Activated naive CD4-positive, alpha-beta T cell treated with anti-CD3 and anti-CD28 coated beads, Interleukin-2, amount 50 U/mL, for 24 hours (primary cell): ENCODE data around the gene PLXNA2.

Source experiments
- H3K27ac Mint-ChIP-seq: one replicate; pipeline ENCODE4 v1.8.0; 2021; ENCODE audit warnings: mild to moderate bottlenecking, mixed read lengths
- H3K27me3 Mint-ChIP-seq: one replicate; pipeline ENCODE4 v1.8.0; 2021; ENCODE audit warnings: mixed read lengths
- H3K36me3 Mint-ChIP-seq: one replicate; pipeline ENCODE4 v1.8.0; 2021; ENCODE audit warnings: mixed read lengths
- H3K4me1 Mint-ChIP-seq: one replicate; pipeline ENCODE4 v1.8.0; 2021; ENCODE audit warnings: mixed read lengths
- H3K4me3 Mint-ChIP-seq: one replicate; pipeline ENCODE4 v1.8.0; 2021; ENCODE audit warnings: mild to moderate bottlenecking, mixed read lengths
- H3K9me3 Mint-ChIP-seq: one replicate; pipeline ENCODE4 v1.8.0; 2021; ENCODE audit warnings: mixed read lengths

PLXNA2 gene

DNA sequence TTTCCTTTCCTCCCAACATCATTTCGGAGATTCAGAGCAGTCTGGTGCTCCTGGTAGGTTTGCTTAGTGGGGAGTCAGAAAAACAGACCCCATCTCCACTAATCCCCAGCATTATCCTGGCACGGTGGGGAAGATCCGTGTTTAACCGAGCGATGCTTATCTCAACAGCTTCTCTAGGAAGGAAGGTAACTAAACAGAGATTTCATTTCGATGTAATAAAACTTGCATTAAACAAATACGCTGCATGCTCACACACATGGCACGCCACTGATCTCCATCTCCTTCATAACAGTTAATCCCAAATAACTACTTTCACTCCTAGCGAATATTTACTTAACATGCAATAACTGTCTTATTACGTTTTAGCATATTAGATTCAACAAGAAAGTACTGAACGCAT is 188.6 kb downstream of the PLXNA2 start:
- Mint-ChIP-seq H3K27ac (no peak overlapping the region), H3K4me3 (no peak overlapping the region), H3K36me3 (no peaks in the 10 kb centered on the region), H3K9me3 (no peaks in the 10 kb centered on the region), H3K27me3 (peaks cover 4% of the 10 kb centered on the region), H3K4me1 (no peaks in the 10 kb centered on the region)

DNA sequence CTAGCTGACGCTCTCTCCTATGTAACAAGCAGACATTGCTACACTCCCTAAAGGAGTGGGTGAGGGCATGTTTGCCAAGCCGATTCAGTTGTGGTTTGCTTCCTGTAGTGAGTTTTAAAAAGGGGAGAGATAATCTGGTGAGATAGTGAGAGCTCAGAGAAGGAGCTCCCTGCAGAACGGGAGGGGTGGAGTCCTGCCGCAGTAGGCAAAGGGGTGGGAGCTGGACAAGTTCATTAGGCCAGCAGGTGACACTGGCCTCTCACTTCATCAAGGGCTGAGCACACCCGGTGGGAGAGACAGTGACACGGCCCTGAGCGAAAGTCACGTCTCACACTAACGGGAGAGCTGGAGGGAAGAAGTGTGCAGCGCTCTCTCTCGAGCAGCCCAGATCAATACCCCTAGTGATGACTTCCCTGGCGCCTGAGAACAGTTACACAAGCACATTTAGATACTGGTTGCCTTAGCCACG is 189.2 kb downstream of the PLXNA2 start:
- Mint-ChIP-seq H3K36me3 (no peaks in the 10 kb centered on the region), H3K27ac (no peak overlapping the region), H3K27me3 (peaks cover 4% of the 10 kb centered on the region), H3K9me3 (no peaks in the 10 kb centered on the region), H3K4me1 (no peaks in the 10 kb centered on the region), H3K4me3 (no peak overlapping the region)

DNA sequence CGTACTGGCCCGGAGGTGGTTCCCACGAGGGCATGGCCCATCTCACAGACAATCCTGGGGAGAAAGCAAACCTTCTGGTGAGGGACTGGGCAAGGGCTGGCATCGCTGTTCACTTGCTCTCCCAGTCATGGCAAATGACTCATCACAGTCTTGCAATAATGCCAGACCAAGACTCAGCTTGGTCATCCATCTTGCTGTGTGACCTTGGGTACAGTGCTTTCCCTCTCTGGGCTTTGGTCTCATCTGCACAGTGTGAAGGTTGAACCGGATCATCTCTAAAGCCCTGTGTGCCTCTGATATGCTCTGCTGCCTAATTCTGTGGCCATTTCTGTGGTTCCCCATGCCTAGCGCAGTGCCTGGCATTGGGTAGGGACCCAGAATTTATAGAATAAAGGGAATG is 189.7 kb downstream of the PLXNA2 start:
- Mint-ChIP-seq H3K9me3 (no peaks in the 10 kb centered on the region), H3K4me3 (no peak overlapping the region), H3K4me1 (no peaks in the 10 kb centered on the region), H3K27ac (no peak overlapping the region), H3K27me3 (peaks cover 4% of the 10 kb centered on the region), H3K36me3 (no peaks in the 10 kb centered on the region)

DNA sequence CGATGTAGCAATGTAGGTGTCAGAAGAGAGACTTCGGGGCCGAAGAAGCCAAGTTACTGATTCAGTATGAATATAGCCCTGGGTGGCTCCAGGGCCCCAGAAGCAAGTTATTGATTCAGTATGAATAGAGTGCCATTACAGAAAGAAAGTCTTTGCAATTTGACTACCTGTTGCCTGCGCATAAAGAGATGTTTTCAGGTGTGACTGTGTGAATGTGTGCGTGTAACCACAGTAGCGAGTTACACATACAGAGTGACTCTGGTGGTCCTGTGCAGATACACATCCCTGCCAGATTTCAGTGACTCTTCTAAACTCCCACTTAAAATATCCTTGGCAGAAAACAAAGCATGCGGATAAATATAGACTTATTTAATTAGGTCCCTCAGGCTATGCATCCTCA is 190.5 kb downstream of the PLXNA2 start:
- H3K27ac Mint-ChIP-seq, result no peak overlapping the region
- H3K4me3 Mint-ChIP-seq, result no peak overlapping the region
- no peaks in the 10 kb centered on the region for H3K36me3 Mint-ChIP-seq
- H3K4me1 Mint-ChIP-seq, result no peaks in the 10 kb centered on the region
- no peaks in the 10 kb centered on the region for H3K27me3 Mint-ChIP-seq
- no peaks in the 10 kb centered on the region for H3K9me3 Mint-ChIP-seq

DNA sequence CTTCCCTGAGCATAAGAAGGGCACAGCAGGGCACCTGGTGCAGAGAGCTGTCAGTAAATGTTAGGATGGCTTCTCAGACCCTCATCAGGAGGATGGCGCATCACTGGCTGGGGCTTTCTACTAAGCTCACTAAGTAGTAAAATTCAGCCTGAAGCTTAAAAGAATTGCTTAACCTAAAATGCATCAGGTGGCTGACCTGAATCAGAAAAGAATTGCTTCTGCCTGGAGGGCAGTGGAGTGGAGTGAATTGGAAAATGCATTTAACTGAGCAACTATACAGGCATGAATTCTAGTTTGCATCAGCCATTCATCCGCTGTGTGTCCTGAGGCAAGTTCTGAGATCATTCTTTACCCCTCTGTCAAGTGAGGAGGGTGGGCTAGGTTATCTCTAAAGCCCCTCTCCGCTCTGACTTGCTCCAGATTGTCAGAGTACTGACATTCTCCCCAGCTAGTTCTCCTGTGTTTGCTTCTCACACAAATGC is 191.2 kb downstream of the PLXNA2 start:
- H3K27me3 Mint-ChIP-seq, result no peaks in the 10 kb centered on the region
- H3K4me1 Mint-ChIP-seq, result no peaks in the 10 kb centered on the region
- no peaks in the 10 kb centered on the region for H3K9me3 Mint-ChIP-seq
- H3K4me3 Mint-ChIP-seq, result no peak overlapping the region
- H3K27ac Mint-ChIP-seq, result no peak overlapping the region
- no peaks in the 10 kb centered on the region for H3K36me3 Mint-ChIP-seq

DNA sequence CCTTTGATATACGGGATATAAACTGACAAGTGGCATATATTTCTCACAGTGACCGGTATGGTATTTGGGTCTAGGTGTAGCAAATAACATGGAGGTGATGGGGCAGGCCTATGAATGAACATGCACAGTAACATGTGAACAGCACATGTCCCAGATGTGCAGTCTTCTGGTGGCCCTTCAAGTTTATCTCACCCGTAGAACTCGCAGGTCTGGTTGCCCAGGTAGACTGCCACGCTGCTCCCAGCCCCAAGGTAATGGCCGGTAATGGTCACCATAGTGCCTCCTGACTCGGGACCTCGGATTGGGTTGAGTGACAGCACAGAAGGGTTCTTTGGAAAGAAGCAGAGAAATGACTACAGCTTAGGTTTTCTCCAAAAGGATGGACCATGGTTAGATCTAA is 192.0 kb downstream of the PLXNA2 start:
- no peak overlapping the region for H3K4me3 Mint-ChIP-seq
- no peaks in the 10 kb centered on the region for H3K9me3 Mint-ChIP-seq
- no peaks in the 10 kb centered on the region for H3K4me1 Mint-ChIP-seq
- no peaks in the 10 kb centered on the region for H3K36me3 Mint-ChIP-seq
- H3K27ac Mint-ChIP-seq, result no peak overlapping the region
- no peaks in the 10 kb centered on the region for H3K27me3 Mint-ChIP-seq

DNA sequence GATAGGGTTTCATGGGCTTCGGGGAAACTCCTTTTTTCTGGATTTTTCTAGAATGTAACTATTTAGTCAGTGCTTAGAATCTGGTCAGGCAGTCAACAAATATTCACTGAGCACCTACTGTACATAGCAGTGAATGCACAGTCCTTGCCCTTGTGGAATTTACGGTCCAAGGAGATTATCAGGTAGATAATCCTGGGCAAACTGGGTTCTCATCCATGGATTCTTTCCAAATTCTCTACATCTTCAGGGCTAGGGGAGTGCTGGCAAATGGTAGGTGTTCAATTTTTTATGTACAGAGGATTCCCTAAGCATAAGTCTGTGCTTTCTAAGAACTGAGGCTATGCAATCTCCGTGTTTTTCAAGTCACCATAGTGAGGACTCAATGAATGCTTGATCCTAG is 192.5 kb downstream of the PLXNA2 start:
- no peaks in the 10 kb centered on the region for H3K36me3 Mint-ChIP-seq
- H3K27me3 Mint-ChIP-seq, result no peaks in the 10 kb centered on the region
- H3K4me3 Mint-ChIP-seq, result no peak overlapping the region
- H3K27ac Mint-ChIP-seq, result no peak overlapping the region
- no peaks in the 10 kb centered on the region for H3K9me3 Mint-ChIP-seq
- no peaks in the 10 kb centered on the region for H3K4me1 Mint-ChIP-seq

DNA sequence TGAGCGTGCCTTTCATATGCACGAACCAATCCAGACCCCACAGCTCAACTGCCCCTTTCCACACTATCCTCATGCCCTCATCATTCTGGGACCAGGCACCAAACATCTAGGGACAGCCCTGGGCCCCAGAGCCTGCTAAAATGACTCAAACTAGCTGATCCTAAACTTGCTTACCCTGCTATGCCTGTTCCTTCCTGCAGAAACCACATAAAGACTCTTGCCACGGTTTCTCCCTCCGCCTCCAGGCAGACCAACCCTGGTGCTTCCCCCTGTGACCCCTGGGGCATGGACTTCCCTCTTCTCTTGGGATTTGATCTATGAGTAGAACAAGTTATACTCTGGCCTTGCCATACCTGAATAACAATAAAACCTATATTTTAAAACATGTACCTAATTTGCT is 195.3 kb downstream of the PLXNA2 start:
- Mint-ChIP-seq H3K27me3 (no peaks in the 10 kb centered on the region), H3K4me3 (no peak overlapping the region), H3K27ac (no peak overlapping the region), H3K36me3 (no peaks in the 10 kb centered on the region), H3K9me3 (no peaks in the 10 kb centered on the region), H3K4me1 (no peaks in the 10 kb centered on the region)

DNA sequence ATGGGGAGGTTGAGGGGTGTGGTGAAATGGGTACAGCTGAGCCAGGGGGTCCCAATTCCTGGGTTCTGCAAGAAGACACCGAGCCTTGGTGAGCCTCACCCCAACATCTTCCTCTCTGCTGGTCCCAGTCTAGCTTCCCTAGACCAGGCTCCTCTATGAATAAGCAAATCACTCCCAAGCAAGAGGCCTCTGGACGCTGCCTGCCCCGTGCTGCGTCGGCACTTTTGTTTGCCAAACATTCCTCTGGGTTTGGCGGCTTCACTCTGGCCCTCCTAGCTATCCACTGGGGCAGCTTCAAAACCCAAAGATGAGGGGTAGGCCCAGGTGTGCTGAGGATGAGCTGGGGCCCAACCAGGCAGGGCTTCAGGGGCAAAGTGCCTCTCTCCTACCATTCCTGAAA is 196.2 kb downstream of the PLXNA2 start:
- peaks cover 1% of the 10 kb centered on the region for H3K27me3 Mint-ChIP-seq
- H3K36me3 Mint-ChIP-seq, result no peaks in the 10 kb centered on the region
- no peaks in the 10 kb centered on the region for H3K4me1 Mint-ChIP-seq
- H3K9me3 Mint-ChIP-seq, result no peaks in the 10 kb centered on the region
- no peak overlapping the region for H3K4me3 Mint-ChIP-seq
- no peak overlapping the region for H3K27ac Mint-ChIP-seq

DNA sequence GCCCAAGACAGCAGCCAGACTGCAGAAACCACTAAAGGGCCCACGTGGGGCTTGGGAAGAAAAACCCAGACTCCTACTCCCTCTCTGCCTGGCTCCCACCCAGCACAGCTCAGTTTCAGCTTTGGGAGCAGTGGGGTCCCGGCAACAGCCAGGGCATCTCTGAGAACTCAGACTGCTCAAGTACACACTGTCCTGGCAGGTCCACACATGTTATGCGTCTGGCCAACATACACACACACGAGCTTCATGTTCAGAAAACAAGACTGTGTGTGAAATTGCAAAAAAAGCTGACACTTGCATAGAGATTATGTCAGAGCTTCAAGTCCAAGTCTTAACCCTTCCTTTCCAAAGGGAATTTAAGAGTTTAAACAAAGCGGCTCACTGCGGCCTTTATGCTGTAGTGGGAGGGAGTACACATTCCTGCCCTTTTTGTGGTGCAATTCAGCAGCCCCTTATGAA is 196.7 kb downstream of the PLXNA2 start:
- Mint-ChIP-seq H3K9me3 (no peaks in the 10 kb centered on the region), H3K27me3 (peaks cover 2% of the 10 kb centered on the region), H3K27ac (no peak overlapping the region), H3K36me3 (no peaks in the 10 kb centered on the region), H3K4me1 (no peaks in the 10 kb centered on the region), H3K4me3 (no peak overlapping the region)

DNA sequence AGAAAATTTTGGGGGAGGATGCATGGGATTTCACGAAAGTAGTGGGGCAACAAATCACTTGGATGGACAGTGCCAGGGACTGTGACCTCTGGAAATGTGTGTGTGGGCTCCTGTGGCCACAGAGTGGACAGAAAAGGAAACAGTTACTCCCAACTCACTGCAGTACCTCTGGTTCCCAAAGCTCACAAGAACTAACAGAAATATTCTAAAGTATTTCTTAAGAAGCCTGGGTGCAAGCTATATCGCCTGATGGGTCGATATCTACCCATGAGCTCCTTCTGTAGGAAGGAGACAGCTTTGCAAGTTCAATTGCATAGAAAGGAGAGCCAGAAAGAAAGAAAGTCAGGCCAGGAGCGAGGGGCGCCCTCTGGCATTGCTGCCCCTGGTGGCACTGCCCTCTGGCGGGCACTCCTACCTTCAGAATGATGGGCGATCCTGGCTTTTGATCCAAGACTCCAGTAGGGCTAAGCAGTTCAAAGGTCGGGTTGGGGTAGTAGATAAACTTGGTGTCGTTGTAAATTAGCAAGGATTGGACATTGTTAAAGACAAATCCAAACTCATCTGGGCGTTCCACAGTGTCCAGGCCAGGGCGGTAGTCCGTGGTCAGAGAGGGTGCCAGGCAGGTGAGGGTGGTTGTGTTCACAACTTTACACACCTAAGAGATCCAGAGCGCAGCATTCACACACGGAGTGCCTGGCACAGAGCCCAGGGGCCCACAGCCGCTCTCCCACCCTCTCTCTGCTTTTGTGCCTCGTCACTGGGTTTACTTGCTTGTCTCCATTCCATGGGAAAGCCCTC is 198.5 kb downstream of the PLXNA2 start:
- H3K9me3 Mint-ChIP-seq, result no peaks in the 10 kb centered on the region
- H3K27ac Mint-ChIP-seq, result no peak overlapping the region
- no peaks in the 10 kb centered on the region for H3K36me3 Mint-ChIP-seq
- H3K4me1 Mint-ChIP-seq, result no peaks in the 10 kb centered on the region
- no peak overlapping the region for H3K4me3 Mint-ChIP-seq
- peaks cover 2% of the 10 kb centered on the region for H3K27me3 Mint-ChIP-seq

DNA sequence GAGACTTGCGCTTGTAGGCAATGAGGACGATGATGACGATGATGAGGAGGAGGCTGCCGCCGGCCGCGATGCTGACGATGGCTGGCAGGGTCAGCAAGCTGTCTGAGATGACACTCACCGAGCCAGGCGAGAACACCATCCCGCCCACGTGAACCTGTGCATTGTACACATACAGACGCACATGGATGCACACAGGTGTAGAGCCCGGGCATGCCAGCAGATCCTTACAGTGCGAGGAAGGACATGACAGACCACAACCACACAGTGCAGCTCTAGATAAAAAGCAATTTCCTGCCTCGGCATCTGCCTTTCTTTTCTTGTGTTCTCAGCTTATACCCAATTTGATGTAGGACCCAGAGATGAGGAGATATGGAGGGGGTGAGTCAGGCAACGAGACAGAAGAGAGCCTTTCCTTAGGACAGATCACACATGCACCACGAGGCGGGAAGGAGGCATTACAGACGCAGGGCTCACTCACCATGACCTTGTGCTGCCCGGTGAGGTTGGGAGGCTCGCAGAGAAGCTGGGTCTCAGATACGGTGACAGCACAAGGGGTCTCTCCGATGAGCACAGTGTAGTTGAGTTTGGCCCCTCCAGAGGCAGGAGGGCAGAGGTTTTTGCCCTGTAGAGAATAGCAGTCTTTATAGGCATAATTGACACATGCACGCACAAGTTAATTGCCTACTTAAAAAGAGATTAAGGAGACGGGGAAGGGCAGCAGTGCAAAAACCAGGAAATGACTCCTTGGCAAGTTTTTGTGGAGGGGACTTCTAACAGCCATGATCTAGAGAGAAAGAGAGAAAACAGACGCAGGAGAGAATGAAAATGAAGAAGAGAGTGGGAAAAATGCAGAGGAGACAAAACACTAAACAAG is 199.4 kb downstream of the PLXNA2 start:
- Mint-ChIP-seq H3K36me3 (no peaks in the 10 kb centered on the region), H3K27ac (no peak overlapping the region), H3K27me3 (peaks cover 2% of the 10 kb centered on the region), H3K4me3 (no peak overlapping the region), H3K9me3 (no peaks in the 10 kb centered on the region), H3K4me1 (no peaks in the 10 kb centered on the region)

DNA sequence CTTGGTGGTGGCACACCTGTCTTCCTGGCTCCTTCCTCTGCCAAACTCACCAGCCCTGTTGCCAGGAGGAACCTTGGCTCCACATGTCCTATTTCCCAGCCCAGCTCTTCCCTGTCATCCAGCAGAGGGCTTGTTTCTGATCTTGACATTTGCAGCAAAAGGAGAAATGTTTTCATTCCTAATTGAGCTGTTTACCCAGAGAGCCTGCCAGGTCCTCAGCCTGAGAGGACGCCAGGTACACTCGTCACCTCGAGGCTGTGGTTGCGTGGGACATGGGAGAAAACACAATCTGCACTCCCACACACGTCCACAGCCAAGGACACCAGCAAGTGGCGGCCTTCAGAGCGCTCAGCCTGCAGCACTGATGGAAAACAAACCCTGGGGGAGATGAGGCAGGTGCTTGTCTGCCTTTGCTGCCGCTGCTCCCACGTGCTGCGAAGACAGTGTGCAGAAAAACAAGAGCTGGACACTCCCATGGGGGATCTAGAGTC is 200.4 kb downstream of the PLXNA2 start:
- H3K27ac Mint-ChIP-seq, result no peak overlapping the region
- no peaks in the 10 kb centered on the region for H3K4me1 Mint-ChIP-seq
- no peaks in the 10 kb centered on the region for H3K36me3 Mint-ChIP-seq
- no peak overlapping the region for H3K4me3 Mint-ChIP-seq
- no peaks in the 10 kb centered on the region for H3K9me3 Mint-ChIP-seq
- H3K27me3 Mint-ChIP-seq, result peaks cover 2% of the 10 kb centered on the region

DNA sequence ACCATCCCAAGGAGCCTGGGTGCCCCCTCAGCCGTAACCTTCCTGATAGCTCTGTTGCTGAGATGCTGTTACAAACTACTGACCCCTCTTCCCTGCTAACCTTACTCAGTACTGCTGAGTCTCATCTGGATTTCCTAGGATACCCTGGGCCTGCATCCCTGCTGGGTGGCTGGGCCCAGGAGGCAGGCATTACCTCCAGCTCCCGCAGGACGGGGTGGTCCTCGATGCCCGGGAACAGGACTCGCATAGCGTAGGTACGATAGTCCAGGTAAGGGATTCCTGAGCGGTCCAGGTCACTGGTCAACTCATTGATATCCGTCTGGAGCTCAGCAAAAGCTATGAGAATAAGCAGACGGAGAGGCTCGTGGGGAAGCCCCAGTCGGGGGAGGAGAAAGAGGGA is 201.3 kb downstream of the PLXNA2 start:
- no peaks in the 10 kb centered on the region for H3K36me3 Mint-ChIP-seq
- no peaks in the 10 kb centered on the region for H3K4me1 Mint-ChIP-seq
- H3K9me3 Mint-ChIP-seq, result no peaks in the 10 kb centered on the region
- H3K27ac Mint-ChIP-seq, result no peak overlapping the region
- H3K27me3 Mint-ChIP-seq, result peaks cover 2% of the 10 kb centered on the region
- no peak overlapping the region for H3K4me3 Mint-ChIP-seq

DNA sequence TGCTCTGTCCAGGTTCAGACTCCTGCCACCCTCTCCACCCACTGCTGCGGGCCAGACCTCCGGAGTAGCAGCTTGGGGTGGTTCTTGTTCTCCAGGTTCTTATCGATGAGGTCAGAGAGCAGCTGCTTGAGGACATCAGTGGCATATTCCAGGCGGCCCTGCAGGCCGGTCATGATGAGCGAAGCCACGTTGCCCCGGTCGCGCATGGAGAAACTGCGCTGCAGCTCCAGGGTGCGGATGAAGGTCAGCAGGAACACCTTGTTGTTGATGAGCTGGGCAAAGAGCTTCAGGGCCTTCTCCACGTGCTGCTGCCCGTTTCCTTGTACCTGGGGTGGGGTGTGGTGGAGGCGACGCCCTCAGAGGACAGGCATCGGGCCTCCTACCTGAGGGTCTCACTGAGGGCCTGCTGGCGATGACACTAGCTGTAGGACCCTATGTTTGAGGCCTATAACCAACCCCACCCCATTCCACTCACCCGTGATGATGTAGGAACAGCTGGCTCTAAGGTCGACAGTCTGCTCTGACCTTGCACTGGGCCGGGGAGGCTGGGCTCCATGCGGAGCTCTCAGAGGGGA is 202.1 kb downstream of the PLXNA2 start:
- Mint-ChIP-seq H3K4me1 (no peaks in the 10 kb centered on the region), H3K9me3 (no peaks in the 10 kb centered on the region), H3K4me3 (no peak overlapping the region), H3K27me3 (peaks cover 2% of the 10 kb centered on the region), H3K27ac (no peak overlapping the region), H3K36me3 (no peaks in the 10 kb centered on the region)

DNA sequence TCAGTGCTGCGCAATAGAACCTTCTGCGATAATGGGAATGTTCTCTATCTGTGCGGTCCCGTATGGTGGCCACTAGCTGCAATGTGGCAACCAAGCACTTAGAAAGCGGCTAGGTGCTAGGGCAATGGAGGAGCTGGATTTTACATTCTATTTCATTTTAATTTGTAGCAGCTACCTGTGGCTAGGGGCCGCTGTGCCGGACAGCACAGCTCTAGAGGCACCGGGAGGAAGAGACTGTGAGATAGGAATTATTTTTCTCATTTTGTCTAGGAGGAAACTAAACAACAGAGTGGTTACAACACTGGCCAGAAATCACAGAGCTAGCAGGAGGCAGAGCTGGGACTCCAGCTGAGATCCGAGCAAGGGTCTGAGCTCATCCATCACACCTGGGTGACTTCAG is 202.7 kb downstream of the PLXNA2 start:
- H3K4me1 Mint-ChIP-seq, result no peaks in the 10 kb centered on the region
- peaks cover 2% of the 10 kb centered on the region for H3K27me3 Mint-ChIP-seq
- H3K36me3 Mint-ChIP-seq, result no peaks in the 10 kb centered on the region

More for the DNA sequence above, 202.7 kb downstream of the PLXNA2 start:
- Mint-ChIP-seq H3K9me3 (no peaks in the 10 kb centered on the region), H3K4me3 (no peak overlapping the region), H3K27ac (no peak overlapping the region)
